Retinal pigment epithelial cell (primary cell): ENCODE data around the gene FAM118A.

Source experiments
- DNase-seq: peaks from one replicate; pipeline ENCODE4 v3.0.0-alpha.2; 2010; ENCODE audit warnings: low read depth
- H3K4me3 ChIP-seq: 2 replicates; pipeline ENCODE4 v1.5.1; 2011; ENCODE audit warnings: mild to moderate bottlenecking, low read length, control low read depth, moderate library complexity
- TF ChIP-seq, protein P1 (sequence below): conservative IDR thresholded peaks from 2 replicates; pipeline ENCODE4 v1.5.1; 2011; ENCODE audit warnings: low read depth, low read length, control low read depth, inconsistent platforms

FAM118A gene

DNA sequence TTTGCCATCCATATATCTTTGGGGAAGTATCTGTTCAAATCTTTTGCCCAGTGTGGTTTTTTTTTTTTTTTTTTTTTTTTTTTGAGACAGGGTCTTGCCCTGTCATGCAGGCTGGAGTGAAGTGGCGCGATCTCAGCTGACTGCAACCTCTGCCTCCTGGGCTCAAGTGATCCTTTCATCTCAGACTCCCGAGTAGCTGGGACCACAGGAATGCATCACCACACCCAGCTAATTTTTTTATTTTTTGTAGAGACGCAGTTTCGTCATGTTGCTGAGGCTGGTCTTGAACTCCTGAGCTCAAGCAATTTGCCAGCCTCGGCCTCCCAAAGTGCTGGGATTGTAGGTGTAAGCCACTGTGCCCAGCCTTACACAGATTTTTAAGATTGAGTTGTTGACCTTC, 4.8 kb upstream of the FAM118A start:
- no peak for DNase-seq

DNA sequence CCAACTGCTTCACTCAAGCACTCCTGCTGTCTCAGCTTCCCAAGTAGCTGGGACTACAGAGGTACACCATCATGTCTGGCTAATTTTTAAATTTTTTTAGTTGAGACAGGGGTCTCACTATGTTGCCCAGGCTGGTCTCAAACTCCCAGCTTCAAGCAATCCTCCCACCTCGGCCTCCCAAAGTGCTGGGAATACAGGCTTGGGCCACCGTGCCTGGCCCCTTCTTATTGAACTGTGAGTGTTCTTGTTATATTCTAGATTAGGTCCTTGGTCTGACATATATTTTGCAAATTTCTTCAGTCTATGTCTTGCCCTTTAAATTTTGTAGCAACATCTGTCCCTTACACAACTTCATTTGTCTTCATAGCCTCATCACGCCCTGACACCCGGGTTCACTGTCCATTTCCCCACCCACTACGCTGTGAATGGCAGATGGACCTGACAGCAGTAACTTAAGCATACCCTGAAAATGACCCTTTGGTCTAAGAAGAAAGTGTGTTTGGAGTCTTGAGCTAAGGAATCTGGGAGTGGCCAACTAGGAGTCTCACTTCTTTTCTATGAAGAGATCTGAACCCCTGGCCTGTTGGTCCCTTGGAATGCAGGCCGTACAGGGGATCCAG, 4.2 kb upstream of the FAM118A start:
- DNase-seq = no peak
- TF ChIP-seq, protein P1, sequence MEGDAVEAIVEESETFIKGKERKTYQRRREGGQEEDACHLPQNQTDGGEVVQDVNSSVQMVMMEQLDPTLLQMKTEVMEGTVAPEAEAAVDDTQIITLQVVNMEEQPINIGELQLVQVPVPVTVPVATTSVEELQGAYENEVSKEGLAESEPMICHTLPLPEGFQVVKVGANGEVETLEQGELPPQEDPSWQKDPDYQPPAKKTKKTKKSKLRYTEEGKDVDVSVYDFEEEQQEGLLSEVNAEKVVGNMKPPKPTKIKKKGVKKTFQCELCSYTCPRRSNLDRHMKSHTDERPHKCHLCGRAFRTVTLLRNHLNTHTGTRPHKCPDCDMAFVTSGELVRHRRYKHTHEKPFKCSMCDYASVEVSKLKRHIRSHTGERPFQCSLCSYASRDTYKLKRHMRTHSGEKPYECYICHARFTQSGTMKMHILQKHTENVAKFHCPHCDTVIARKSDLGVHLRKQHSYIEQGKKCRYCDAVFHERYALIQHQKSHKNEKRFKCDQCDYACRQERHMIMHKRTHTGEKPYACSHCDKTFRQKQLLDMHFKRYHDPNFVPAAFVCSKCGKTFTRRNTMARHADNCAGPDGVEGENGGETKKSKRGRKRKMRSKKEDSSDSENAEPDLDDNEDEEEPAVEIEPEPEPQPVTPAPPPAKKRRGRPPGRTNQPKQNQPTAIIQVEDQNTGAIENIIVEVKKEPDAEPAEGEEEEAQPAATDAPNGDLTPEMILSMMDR = no peak
- no peak overlapping the region for H3K4me3 ChIP-seq

More for the DNA sequence above, 4.8 kb upstream of the FAM118A start:
- H3K4me3 ChIP-seq = no peak overlapping the region
- TF ChIP-seq, protein P1 = no peak

DNA sequence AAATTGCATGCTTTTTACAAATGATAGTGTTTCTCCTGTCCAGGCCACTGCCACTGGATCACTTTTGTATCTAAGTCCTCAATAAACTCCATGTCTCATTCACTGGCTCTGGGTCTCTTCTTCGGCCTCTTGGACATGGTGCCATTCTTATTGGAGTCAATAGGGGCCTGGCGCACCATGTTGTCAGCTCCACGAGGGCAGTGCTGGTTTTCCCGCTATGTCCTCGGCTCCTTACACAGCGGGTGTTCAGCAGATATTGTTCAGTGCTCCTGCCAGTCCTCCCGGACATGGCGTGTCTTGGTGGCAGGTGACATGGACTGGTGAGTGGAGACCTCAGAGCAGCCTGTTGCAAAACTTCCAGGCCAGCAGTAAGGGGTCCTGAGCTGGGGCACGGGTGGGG, 3.6 kb upstream of the FAM118A start:
- TF ChIP-seq, protein P1 = no peak
- no peak overlapping the region for H3K4me3 ChIP-seq
- no peak for DNase-seq

DNA sequence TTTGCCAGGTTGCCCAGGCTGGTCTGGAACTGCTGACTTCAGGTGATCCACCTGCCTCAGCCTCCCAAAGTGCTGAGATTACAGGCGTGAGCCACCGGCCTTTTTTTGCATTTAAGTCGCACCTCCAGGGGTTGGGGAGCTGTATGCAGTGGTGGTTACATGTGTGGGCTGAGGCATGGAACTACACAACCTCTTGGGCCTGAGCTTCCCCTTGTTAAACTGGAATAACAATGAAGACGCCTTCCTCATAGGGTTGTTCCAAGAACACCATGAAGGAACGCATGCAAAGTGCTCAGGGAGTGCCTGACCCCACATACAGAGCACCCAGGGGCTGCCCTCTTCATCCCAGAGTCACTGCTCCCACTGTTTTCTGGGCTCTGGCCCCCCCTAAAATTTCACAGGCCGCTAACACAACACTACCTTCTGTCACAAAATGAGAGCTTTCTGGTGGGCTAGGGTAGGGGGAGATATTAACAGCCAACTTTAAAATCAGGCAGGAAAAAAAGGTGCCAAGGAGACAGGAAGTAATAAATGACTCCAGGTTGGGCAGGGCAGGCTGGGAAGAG, 1.3 kb upstream of the FAM118A start:
- TF ChIP-seq, protein P1 = no peak
- DNase-seq = no peak
- no peak overlapping the region for H3K4me3 ChIP-seq

DNA sequence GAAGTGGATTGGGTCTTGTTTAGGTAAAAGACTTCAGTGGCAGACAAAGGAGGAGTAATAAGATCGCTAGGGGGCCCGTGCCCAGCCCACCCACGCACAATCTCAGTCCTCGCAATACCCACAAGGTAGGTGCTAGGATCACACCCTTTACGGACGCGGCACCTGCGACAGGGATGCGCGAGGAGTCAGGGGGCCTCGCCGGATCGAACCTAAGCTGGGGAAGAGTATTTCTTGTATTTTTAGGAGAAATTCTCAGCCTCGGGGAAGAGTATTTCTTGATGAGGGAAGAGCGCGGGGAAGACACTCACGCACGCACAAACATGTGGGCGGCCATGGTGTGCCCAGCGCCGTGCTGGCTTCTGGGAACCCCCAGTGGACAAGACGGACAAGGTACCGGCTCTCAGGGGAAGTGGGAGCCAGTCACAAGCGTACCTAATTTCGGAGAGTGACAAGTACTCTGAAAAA, 745 bp upstream of the FAM118A start:
- TF ChIP-seq, protein P1 = no peak
- DNase-seq = no peak
- peak overlapping the region; percentile 54 for H3K4me3 ChIP-seq

DNA sequence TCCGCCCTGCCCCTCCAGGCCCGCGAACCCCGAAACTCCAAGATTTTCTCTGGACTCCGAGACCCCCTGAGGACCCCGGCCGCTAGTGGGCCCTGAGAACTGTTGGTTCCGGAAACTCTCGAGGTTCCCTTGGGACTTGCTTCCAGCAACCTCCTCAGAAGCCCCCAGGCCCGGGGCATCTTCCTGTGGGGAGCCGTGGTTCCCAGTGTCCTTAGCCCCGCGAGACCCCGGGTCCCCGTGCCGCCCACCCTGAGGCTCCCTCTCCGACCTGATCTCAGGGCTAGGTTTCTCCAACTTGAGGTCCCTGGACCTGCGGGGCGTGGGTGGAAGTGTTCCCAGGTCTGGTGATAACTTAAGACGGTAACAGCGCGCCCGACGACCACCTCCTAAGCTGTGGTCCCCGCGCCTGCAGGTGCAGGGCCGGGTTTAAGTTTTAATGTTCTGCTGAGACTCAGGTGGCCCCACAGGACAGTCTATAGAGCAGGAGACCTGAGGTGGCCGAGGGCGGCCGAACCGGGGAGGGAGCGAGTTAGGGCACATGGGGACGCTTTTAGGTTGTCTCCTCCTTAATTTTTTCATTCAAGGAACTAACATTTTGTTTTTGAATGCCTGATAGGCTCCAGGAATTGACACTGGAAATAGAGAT, 720 bp downstream of the FAM118A start:
- TF ChIP-seq, protein P1 = no peak
- peak overlapping the region; percentile 77 for H3K4me3 ChIP-seq
- no peak for DNase-seq
